Measurements from ENCODE around the gene PTPRJ.
A peak's percentile ranks its signal among the peaks of the same experiment; 100 is the strongest.
"Not testable (repeated sequence)": the region's sequence is repeated elsewhere in the genome, so short reads cannot be mapped to it uniquely, and the experiment has no call there.

Gene PTPRJ

GRCh38 chr11:48169717-48170116 is 189.4 kb downstream of the PTPRJ start:
- DNase-seq = no peak

GRCh38 chr11:48170241-48171233 is 190.2 kb downstream of the PTPRJ start:
- no peak for DNase-seq

GRCh38 chr11:48172818-48173609 is 192.7 kb downstream of the PTPRJ start:
- DNase-seq = peak; percentile 64

GRCh38 chr11:48177661-48178060 is 197.3 kb downstream of the PTPRJ start:
- DNase-seq = no peak

- DNase-seq = no peak
These were observed 200.3 kb downstream of the PTPRJ start for GRCh38 chr11:48180627-48181026.

- no peak for DNase-seq
These were observed 202.6 kb downstream of the PTPRJ start for GRCh38 chr11:48182860-48183526.

GRCh38 chr11:48184452-48184851 is 204.1 kb downstream of the PTPRJ start:
- no peak for DNase-seq

- not testable (repeated sequence) for DNase-seq
These were observed 210.7 kb downstream of the PTPRJ start for GRCh38 chr11:48190906-48191654.

- DNase-seq = no peak
These were observed 213.5 kb downstream of the PTPRJ start for GRCh38 chr11:48193876-48194275.

GRCh38 chr11:48207881-48208280 is 227.5 kb downstream of the PTPRJ start:
- no peak for DNase-seq

GRCh38 chr11:48210052-48210451 is 229.7 kb downstream of the PTPRJ start:
- DNase-seq = no peak

GRCh38 chr11:48216510-48216909 is 236.2 kb downstream of the PTPRJ start, which contains the start of gene OR4B1:
OR4B1 (plus strand) TSS chr11:48216810; CDS start chr11:48216810, 0 bp downstream.
- DNase-seq = no peak
